MM.1S (cell line): ENCODE data around the gene LRRC27.

ENCODE experiments used
- CTCF ChIP-seq: fragments of 300-600 bp; sonication (generic); IDR thresholded peaks from 2 replicates; pipeline ENCODE4 v1.5.1; 2016; ENCODE audit warnings: antibody characterized with exemption, low read length, mixed read lengths
- EZH2 ChIP-seq: fragments of 300-600 bp; sonication (generic); optimal IDR thresholded peaks from 2 replicates; pipeline ENCODE3; 2017; ENCODE audit warnings: low read depth, mild to moderate bottlenecking, antibody characterized with exemption, low read length, mixed read lengths

- TF ChIP-seq CTCF (no peak), EZH2 (no peak)
These were observed 21.7 kb downstream of the LRRC27 start for GRCh38 chr10:132353456-132354355.
